Ovary (tissue), 3 donors: ENCODE results near the gene IQGAP2.
"Not testable (repeated sequence)": the region's sequence is repeated elsewhere in the genome, so short reads cannot be mapped to it uniquely, and the experiment has no call there.

Experiments
- EP300 ChIP-seq: sonication (generic); formaldehyde crosslinking; IDR thresholded peaks from one replicate; pipeline ENCODE4 v1.6.1; 2017; ENCODE audit warnings: antibody characterized with exemption
- POLR2A ChIP-seq: fragments of 450-650 bp; IDR thresholded peaks from one replicate; pipeline ENCODE4 v1.6.1; 2017; ENCODE audit warnings: antibody characterized with exemption, mild to moderate bottlenecking, moderate library complexity
- TF ChIP-seq, protein P1 (sequence below), 3 donors: fragments of 450-650 bp in 2 of 3; fragments of 200-600 bp in 1 of 3; IDR thresholded peaks; one replicate each; pipeline versions ENCODE4 v1.5.1 to v1.8.0; 2016 to 2022; ENCODE audit warnings: antibody characterized with exemption in 3 of 3, mild to moderate bottlenecking in 1 of 3
- donor health status: DM: no; HTN: no; CAD: no.

DNA sequence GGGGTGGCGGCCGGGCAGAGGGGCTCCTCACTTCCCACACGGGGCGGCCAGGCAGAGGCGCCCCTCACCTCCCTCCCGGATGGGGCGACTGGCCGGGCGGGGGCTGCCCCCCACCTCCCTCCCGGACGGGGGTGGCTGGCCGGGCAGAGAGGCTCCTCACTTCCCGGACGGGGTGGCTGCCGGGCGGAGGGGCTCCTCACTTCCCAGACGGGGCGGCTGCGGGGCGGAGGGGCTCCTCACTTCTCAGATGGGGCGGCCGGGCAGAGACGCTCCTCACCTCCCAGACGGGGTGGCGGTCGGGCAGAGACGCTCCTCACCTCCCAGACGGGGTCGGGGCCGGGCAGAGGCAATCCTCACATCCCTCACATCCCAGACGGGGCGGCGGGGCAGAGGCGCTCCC, 147.8 kb downstream of the IQGAP2 start:
- TF ChIP-seq, protein P1, sequence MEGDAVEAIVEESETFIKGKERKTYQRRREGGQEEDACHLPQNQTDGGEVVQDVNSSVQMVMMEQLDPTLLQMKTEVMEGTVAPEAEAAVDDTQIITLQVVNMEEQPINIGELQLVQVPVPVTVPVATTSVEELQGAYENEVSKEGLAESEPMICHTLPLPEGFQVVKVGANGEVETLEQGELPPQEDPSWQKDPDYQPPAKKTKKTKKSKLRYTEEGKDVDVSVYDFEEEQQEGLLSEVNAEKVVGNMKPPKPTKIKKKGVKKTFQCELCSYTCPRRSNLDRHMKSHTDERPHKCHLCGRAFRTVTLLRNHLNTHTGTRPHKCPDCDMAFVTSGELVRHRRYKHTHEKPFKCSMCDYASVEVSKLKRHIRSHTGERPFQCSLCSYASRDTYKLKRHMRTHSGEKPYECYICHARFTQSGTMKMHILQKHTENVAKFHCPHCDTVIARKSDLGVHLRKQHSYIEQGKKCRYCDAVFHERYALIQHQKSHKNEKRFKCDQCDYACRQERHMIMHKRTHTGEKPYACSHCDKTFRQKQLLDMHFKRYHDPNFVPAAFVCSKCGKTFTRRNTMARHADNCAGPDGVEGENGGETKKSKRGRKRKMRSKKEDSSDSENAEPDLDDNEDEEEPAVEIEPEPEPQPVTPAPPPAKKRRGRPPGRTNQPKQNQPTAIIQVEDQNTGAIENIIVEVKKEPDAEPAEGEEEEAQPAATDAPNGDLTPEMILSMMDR (IDR thresholded peaks at IDR 0.05): not testable (repeated sequence)
- not testable (repeated sequence) for TF ChIP-seq POLR2A, EP300
